GM21367 (cell line): Measurements from ENCODE around the gene C1orf21.

Experiments used
- ATAC-seq: cut with Tn5 transposase; IDR thresholded peaks from one replicate; pipeline ENCODE4 v1.9.1; 2021; ENCODE audit not compliant: unreplicated experiment

Gene C1orf21

DNA sequence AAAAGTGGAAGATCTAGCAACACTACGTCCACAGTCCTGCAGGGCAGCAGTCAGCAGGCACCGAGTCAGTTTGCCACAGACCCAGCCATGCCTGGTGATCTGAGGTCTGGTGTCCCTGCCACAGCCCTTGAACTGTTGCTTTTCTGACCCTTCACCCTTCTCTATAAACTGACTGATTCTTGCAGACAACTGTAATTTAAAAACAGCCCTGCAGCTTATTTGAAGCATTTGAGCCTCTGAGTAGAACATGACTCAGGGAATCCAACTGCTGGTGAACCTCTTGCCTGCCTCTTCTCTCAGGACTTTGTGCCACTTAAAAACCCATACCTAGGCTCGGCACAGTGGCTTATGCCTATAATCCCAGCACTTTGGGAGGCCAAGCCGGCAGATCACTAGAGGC, 260.6 kb downstream of the C1orf21 start:
- no peak for ATAC-seq

GRCh38 chr1:184648160-184648855, 261.5 kb downstream of the C1orf21 start:
- ATAC-seq, result no peak

DNA sequence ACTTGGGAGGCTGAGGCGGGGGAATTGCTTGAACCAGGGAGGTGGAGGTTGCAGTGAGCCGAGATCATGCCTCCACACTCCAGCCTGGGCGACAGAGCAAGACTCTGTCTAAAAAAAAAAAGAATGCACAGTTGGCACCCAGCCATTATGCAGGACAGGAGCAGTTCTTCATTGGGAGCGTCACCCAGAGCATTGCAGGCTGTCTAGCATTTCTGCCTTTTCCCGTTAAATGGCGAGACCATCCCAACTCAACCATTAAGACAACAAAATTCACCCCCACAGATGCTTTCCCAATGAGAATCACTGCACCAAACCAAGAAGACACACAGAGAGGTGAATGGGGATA, 262.0 kb downstream of the C1orf21 start:
- no peak for ATAC-seq

DNA sequence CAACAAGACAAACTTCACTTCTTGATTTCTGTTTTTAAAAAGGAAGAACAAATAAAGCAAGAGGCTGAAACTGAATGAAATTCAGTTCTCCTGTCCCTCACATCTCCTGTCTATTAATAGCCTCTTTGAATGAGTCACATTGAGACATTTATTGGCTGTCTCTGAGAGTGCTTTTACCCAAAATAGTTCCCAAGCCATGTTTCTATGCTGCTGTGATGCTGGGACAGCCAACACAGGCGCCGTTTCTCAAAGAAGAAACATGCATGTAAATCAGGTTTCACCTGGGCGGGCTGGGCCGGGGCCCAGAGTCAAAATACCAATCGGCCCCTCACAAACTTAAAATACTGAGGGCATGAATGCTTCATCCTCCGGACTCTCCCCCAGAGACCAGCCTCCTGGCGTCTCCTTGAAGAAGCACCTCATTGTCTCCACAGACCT, 262.6 kb downstream of the C1orf21 start:
- peak; percentile 90 for ATAC-seq

GRCh38 chr1:184650177-184650866, 263.5 kb downstream of the C1orf21 start:
- no peak for ATAC-seq

DNA sequence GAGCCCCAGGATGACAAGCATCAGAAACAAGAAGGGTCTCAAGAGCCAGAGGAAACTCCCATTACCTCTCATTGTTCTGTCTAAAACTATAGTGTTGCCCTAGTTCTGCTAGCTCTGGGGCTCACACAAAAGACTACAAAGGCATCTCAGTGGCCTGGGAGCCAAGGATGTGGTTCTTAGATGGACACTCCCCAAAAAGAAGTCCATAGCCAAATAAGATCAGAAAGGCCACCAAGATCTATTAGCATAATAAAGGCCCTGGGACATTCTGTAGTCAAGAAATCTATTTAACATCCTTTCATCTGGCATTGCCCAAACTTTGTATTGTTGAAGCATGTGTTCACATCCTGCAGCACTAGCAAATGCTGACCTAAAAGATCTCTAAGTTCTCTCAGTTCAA, 268.4 kb downstream of the C1orf21 start:
- no peak for ATAC-seq

DNA sequence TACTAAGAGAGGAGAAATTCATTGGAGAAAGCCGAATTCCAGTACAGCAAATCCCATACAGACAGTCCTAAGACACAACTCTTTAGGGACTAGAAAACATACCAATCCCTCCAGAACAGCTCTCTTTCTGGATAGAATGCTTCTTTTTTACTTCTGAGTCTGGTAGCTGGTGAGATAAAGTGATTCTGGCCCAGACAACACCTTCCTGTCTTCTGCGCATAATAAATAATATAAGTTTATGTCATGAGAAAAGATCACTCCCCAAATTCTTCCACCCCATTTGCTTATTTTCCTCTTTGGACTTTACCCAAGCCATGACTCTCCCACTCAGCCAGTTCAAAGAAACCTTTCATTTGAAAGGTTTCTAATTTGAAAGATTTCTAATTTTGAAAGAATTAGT, 269.4 kb downstream of the C1orf21 start:
- no peak for ATAC-seq

GRCh38 chr1:184658055-184658454, 271.2 kb downstream of the C1orf21 start:
- no peak for ATAC-seq

DNA sequence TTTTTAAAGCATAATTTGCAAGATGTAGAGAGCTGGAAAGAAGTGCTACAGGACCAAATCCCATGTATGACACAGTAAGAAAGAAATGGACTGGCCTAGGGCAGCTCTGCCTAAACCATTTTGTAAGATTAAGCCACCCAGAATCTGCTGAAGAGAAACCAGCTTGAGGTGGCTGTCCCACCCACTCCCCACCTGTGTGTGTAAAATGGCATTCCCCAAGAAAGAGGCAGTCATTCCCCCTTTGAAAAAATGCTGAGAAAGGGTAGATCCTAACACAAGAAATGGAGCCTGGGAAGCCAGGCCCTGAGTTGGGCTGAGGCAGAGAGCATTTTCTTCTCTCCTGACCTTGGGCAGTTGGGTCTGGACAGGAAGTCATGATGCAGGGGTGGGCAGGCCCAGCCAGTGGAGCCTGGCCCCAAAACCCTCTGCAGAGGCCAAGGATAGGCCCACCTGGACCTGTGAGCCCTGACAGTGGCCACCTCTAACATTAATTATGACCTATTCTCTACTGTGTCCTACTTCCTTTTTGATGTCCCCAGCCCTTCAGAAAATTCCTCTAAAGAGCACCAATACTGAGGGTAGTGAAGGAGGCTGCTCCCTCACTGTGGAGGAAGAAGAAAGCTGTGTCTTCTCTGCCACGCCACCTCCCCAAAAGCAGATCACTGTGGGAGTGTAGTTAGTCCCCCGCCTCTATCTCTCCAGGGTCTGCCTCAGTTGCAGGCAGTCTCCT, 273.8 kb downstream of the C1orf21 start:
- no peak for ATAC-seq

- ATAC-seq, result no peak
These were observed 275.0 kb downstream of the C1orf21 start for GRCh38 chr1:184661801-184662200.

DNA sequence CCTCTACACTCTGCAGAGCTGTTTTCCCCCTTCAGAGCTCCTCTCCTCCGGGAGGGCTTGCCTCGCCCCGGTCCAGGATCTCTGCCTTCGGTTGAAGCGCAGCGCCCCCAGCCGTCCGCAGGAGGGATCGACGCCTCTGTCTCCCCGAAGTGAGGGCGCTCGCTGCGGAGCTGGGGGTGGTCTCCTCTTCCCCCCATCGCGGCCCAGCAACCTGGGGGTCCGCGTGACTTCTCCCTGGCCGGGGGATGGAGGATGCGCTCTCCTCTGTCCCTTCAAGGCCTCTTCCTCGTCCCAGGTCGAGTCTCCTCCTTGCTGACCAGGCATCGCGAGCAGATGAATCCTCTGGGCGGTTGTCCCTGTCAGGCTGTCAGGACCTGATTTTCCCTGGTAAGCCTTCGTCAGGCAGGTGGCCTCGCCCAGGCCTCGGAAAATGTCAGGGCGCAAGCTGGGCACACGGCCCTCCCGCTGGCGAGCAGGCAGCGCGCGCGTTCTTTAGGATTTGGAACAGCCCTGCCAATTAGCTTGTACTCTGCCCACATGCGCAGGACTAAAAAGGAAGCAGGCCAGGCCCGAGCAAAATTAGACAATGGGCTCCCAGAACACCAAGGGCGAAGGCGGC, 277.3 kb downstream of the C1orf21 start:
- no peak for ATAC-seq

- ATAC-seq, result no peak
These were observed 277.8 kb downstream of the C1orf21 start for GRCh38 chr1:184664661-184665060.

GRCh38 chr1:184665360-184665759, 278.5 kb downstream of the C1orf21 start:
- ATAC-seq, result no peak

DNA sequence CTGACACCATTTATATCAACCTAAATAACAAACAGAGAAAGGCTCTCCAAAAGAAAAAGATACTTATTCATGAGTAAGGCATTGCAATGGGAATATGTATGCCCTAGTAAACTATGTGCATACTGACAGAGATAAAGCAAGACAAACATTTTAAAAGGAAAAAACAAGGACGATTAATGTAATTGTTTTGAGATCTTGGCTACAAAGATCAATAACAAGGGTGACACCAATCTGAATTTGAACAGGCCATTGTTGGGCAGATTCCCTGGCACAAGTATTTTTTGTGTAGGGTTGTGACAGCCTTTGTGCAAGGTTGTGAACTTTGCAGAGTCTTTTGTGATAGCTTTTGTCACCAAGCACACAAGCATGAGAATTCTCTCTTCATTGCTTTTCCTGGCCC, 282.6 kb downstream of the C1orf21 start:
- no peak for ATAC-seq

DNA sequence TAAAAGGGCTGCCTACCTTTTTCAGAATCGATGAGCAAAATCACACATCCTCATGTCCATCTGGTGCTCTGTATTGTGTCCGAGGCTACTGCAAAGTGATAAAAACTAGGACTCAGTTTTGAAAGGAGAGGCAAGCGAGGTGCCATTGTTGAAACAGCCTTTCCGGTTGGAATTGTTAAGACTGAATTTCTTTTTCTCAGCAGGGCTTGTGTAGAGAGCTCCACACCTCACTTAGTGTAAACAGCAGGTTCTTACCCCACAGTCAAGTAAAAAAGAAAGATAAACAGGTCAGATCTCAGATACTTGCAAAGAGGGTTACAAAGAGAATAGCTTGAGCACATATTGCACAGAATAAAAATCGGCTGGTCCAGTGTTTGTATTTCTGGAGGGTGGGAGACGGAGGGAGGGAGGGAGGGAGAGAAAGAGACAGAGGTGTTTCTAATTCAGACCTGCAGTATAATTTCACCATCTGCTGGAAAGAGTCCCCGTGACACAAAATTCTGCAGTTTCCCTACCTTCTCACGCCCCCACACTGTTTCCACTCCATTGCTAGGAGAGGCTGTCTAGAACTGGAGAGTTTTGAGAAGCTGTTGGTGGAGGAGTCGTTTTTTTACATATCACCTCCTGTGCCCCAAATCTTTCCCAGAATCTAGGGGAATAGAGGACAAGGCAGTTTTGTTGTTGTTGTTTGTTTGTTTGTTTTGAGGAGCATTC, 285.3 kb downstream of the C1orf21 start:
- no peak for ATAC-seq

GRCh38 chr1:184673305-184673704, 286.5 kb downstream of the C1orf21 start:
- no peak for ATAC-seq

DNA sequence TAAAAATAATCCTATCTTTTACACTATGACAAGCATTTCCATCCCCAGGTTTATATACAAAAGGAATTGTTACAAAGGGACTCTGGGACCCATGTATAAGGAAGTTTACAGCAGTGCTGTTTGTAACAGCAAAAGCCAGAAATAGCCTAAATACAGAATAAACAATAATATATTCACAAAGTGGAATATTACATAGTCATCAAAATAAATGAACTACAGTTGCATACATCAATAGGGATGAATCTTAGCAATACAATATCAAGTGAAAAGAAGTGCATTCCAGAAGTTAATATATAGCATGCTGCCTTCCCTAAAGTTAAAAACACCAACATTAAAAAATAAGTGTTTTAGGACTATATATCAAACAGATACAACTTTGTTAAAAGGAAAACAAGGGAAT, 290.5 kb downstream of the C1orf21 start:
- no peak for ATAC-seq
